Esophagus muscularis mucosa (tissue), 4 donors: ENCODE results near the gene DMD. TPM values are rescaled to one million over a fixed set of nuclear protein-coding genes. Genes with fewer than 3 reads are reported as not detected.

Experiments
- DNase-seq: peaks from one replicate; pipeline ENCODE4 v3.0.0-alpha.2; 2017; ENCODE audit errors: extremely low spot score
- H3K27ac ChIP-seq, 4 donors: fragments of 200-600 bp; sonication (generic); replicated peaks in 1 of 4; 1 replicate in 3 of 4; 2 replicates in 1 of 4; pipeline ENCODE4 v1.5.1; 2016 to 2019; ENCODE audit warnings: mild to moderate bottlenecking in 1 of 4
- H3K27me3 ChIP-seq, 4 donors: fragments of 200-600 bp; sonication (generic); one replicate each; pipeline versions ENCODE4 v1.5.1 to v1.6.0; 2016 to 2019
- H3K36me3 ChIP-seq, 4 donors: fragments of 200-600 bp; sonication (generic); one replicate each; pipeline ENCODE4 v1.5.1; 2016 to 2019
- H3K4me1 ChIP-seq, 4 donors: fragments of 200-600 bp; sonication (generic); one replicate each; pipeline ENCODE4 v1.5.1; 2016 to 2019
- H3K4me3 ChIP-seq, 4 donors: fragments of 200-600 bp; sonication (generic); 1 replicate in 2 of 4; 2 replicates in 2 of 4; pipeline ENCODE4 v1.5.1; 2016 to 2019; ENCODE audit warnings: mild to moderate bottlenecking in 4 of 4, moderate library complexity in 1 of 4
- H3K9me3 ChIP-seq, 4 donors: fragments of 200-600 bp; sonication (generic); 1 replicate in 3 of 4; 2 replicates in 1 of 4; pipeline ENCODE4 v1.5.1; 2016 to 2019
- CTCF ChIP-seq, 3 experiments: fragments of 200-600 bp in 2 of 3; fragments of 450-650 bp in 1 of 3; sonication (generic) in 2 of 3; IDR thresholded peaks; one replicate each; pipeline ENCODE4 v1.5.1; 2017 to 2019; ENCODE audit warnings: antibody characterized with exemption in 3 of 3, mild to moderate bottlenecking in 2 of 3, moderate library complexity in 1 of 3
- EP300 ChIP-seq: sonication (generic); formaldehyde crosslinking; IDR thresholded peaks from one replicate; pipeline ENCODE4 v1.6.1; 2017; ENCODE audit warnings: antibody characterized with exemption
- POLR2A ChIP-seq: fragments of 450-650 bp; IDR thresholded peaks from one replicate; pipeline ENCODE4 v1.6.1; 2017; ENCODE audit warnings: antibody characterized with exemption, moderate library complexity, mild to moderate bottlenecking, low read depth
- POLR2AphosphoS5 ChIP-seq, 2 donors: sonication (generic); formaldehyde crosslinking; IDR thresholded peaks; one replicate each; pipeline ENCODE4 v1.6.1; 2017; ENCODE audit warnings: antibody characterized with exemption in 2 of 2
- WGBS: methylation state at CpG from one replicate; pipeline ENCODE4 v1.1.5; 2018; 5-methylcytosine and 5-hydroxymethylcytosine counted together
- intact Hi-C: fragments of 100-400 bp; cut with DNase I; formaldehyde crosslinking; loops from one replicate; pipeline ENCODE4 v1.15.1; 2023
- total RNA-seq, 4 donors: library from RNA; depleted of rRNA; stranded (reverse); fragments of >200 nt; gene quantifications; one replicate each; pipeline versions ENCODE4 v1.1.0 to v1.2.1, GENCODE V29; 2016

DMD gene
- total RNA-seq, 4 donors from 2014 or later: 127 to 210 (median 188) TPM

- intact Hi-C loops: no loop called here
- no peak overlapping the region for H3K4me3 ChIP-seq
- no peak overlapping the region for H3K27ac ChIP-seq
- 86% methylated on average over 5 of the region's 5 CpGs for WGBS
- H3K9me3 ChIP-seq: no peaks in the 10 kb centered on the region
- no peak for DNase-seq
- no peaks in the 10 kb centered on the region for H3K27me3 ChIP-seq
- no peaks in the 10 kb centered on the region for H3K36me3 ChIP-seq
- H3K4me1 ChIP-seq: peaks cover 0 to 6% (median 3%) of the 10 kb centered on the region in 4 donors
- TF ChIP-seq EP300 (no peak), POLR2AphosphoS5 (IDR thresholded peaks at IDR 0.05) (no peak), POLR2A (no peak), CTCF (IDR thresholded peaks at IDR 0.05) (no peak)
Observed at GRCh38 chrX:31988975-31989374, 1222.4 kb downstream of the DMD start.

DNA sequence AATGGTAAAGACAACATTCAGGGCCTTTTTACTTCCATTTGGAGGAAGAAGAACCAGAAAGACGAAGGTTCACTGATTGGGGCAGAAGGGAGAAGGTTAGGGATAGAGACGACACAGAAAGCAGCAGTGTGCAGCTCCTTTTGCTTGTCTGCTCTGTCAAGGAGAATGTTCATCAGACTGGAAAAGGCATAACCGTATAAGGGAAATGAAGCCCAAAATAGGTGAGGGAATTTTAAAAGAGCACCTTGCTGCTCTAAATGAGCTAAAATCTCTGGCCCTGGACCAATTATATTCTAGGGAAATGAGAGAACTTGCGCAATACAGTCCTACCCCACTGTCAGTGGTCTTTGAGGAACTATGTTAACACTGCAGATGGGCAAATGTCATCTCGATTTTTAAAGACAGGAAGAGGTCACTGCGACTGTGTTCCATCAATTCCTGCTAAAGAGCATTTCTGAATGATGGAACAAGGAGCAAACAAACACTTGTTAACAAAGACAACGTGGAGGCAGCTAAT is 1229.7 kb downstream of the DMD start:
- intact Hi-C loops: no loop called here
- TF ChIP-seq POLR2AphosphoS5 (IDR thresholded peaks at IDR 0.05): no peak
- no peak for TF ChIP-seq EP300
- TF ChIP-seq POLR2A: no peak
- no peak for TF ChIP-seq CTCF (IDR thresholded peaks at IDR 0.05)

DNA sequence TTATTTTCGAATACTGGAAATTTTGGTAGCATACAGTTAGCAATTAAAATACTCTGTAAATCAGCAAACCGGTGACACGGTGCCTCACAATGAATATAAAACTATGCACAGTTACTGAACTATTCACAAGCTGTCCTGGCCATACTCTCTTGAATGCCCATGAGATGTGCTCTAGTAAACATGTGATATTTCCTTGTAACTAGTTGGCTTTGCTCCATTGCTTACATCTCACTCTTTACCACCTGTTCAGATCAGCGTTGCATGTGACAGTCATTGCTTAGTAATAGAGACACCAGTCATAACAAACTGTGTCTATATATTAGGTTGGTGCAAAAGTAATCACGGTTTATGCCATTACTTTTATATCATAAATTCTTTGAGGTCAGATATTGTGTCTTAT is 1241.6 kb downstream of the DMD start:
- no peak for DNase-seq
- TF ChIP-seq CTCF (IDR thresholded peaks at IDR 0.05): no peak
- no peak for TF ChIP-seq POLR2AphosphoS5 (IDR thresholded peaks at IDR 0.05)
- TF ChIP-seq EP300: no peak
- TF ChIP-seq POLR2A: no peak
- H3K27me3 ChIP-seq: no peaks in the 10 kb centered on the region
- intact Hi-C loops: no loop called here
- no peaks in the 10 kb centered on the region for H3K9me3 ChIP-seq
- H3K4me1 ChIP-seq: peaks cover 0 to under 1% (median 0%) of the 10 kb centered on the region in 4 donors
- WGBS: 80% methylated on average over 5 of the region's 5 CpGs
- no peaks in the 10 kb centered on the region for H3K36me3 ChIP-seq
- H3K27ac ChIP-seq: no peak overlapping the region
- H3K4me3 ChIP-seq: no peak overlapping the region

More for the DNA sequence above, 1229.7 kb downstream of the DMD start:
- no peak for DNase-seq
- Histone ChIP-seq H3K36me3 (no peaks in the 10 kb centered on the region), H3K4me3 (no peak overlapping the region), H3K27me3 (no peaks in the 10 kb centered on the region), H3K27ac (no peak overlapping the region), H3K4me1 (no peaks in the 10 kb centered on the region), H3K9me3 (no peaks in the 10 kb centered on the region)
- WGBS: 61% methylated on average over 7 of the region's 7 CpGs

DNA sequence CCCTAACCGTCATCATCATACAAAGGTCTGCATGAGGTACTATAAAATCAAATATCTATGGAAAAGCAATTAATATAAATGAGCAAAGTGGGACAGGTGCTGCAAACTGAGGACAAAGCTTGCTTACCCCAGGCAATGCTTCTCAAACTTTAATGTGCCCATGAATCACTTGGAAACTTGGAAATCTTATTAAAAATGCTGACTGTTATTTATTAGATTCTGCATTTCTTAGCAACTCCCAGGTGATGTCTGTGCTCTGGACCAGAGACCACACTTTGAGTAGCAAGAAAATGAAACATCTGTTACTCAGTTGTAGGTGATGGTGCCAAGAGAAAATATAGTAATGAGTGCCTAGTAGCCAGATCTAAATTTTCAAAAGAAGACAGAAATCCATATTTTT is 1249.1 kb downstream of the DMD start:
- no peak for DNase-seq
- Histone ChIP-seq H3K36me3 (no peaks in the 10 kb centered on the region), H3K4me1 (no peaks in the 10 kb centered on the region), H3K27ac (no peak overlapping the region), H3K4me3 (no peak overlapping the region), H3K27me3 (no peaks in the 10 kb centered on the region), H3K9me3 (no peaks in the 10 kb centered on the region)
- TF ChIP-seq POLR2A: no peak
- no peak for TF ChIP-seq POLR2AphosphoS5 (IDR thresholded peaks at IDR 0.05)
- TF ChIP-seq EP300: no peak
- no peak for TF ChIP-seq CTCF (IDR thresholded peaks at IDR 0.05)
- intact Hi-C loops: no loop called here
- 66% methylated on average over 1 of the region's 1 CpG for WGBS

DNA sequence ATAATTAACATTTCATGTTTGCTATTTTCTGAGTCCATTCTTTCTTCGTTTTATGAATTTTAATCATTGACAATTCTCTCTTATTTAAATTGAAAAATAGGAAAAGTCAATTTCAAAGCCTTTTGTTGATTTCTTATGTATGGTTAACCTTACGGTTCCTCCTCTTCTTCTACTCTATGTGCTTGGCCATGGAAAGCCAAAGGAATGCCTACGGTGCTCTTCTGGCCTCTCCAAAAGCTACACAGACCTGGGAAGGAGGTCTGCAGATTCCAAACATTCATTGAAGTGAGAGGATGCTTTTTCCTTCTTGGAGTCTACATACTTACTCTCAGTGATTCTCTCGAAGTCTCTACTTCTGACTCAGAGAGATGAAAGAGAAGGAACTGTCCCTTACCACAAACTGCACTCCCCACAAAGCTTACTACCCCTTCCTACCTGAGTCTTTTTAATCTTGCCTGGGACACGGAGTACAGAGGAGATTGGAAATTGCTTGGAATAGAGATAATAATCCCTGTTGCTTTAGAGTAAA is 1276.4 kb downstream of the DMD start:
- DNase-seq: no peak
- intact Hi-C loops: no loop called here
- no peak overlapping the region for H3K27ac ChIP-seq
- TF ChIP-seq POLR2AphosphoS5 (IDR thresholded peaks at IDR 0.05) (no peak), CTCF (IDR thresholded peaks at IDR 0.05) (no peak), EP300 (no peak), POLR2A (no peak)
- no peaks in the 10 kb centered on the region for H3K27me3 ChIP-seq
- no peaks in the 10 kb centered on the region for H3K4me1 ChIP-seq
- H3K36me3 ChIP-seq: no peaks in the 10 kb centered on the region
- H3K4me3 ChIP-seq: no peak overlapping the region
- 71% methylated on average over 5 of the region's 5 CpGs for WGBS
- H3K9me3 ChIP-seq: no peaks in the 10 kb centered on the region
